DND-41 (cell line): ENCODE measurements around the gene IGFBP2.
A peak's percentile ranks its signal among the peaks of the same experiment; 100 is the strongest.

ENCODE experiments used
- ATAC-seq: fragments of 200-7000 bp; cut with Tn5 transposase; 3 replicates; pipeline ENCODE4 v1.9.1; 2021; ENCODE audit warnings: low read depth; ENCODE audit not compliant: insufficient read depth
- DNase-seq: peaks from one replicate; pipeline ENCODE4 v3.0.0-alpha.2; 2020
- H2AFZ ChIP-seq: 2 replicates; pipeline ENCODE4 v1.6.0; 2012; ENCODE audit warnings: low read depth, low read length
- H3K27ac ChIP-seq: 2 replicates; pipeline ENCODE4 v1.5.1; 2012; ENCODE audit warnings: low read length, inconsistent platforms
- H3K27me3 ChIP-seq: fragments of 200-600 bp; sonication (generic); 2 replicates; pipeline ENCODE4 v1.6.0; 2012; ENCODE audit warnings: low read length, mild to moderate bottlenecking, inconsistent platforms; ENCODE audit not compliant: insufficient read depth, poor library complexity
- H3K36me3 ChIP-seq: 2 replicates; pipeline ENCODE4 v1.5.1; 2012; ENCODE audit warnings: low read length, inconsistent platforms; ENCODE audit not compliant: insufficient read depth
- H3K4me1 ChIP-seq: 2 replicates; pipeline ENCODE4 v1.5.1; 2012; ENCODE audit warnings: mild to moderate bottlenecking, low read length; ENCODE audit not compliant: insufficient read depth
- H3K4me2 ChIP-seq: 2 replicates; pipeline ENCODE4 v1.6.0; 2012; ENCODE audit warnings: mild to moderate bottlenecking, moderate library complexity, low read length, inconsistent platforms; ENCODE audit not compliant: insufficient read depth
- H3K4me3 ChIP-seq, 2 experiments: fragments of 200-600 bp in 1 of 2; shearing (Covaris generic) in 1 of 2; 2 replicates each; pipeline ENCODE4 v1.5.1; 2012 to 2016; ENCODE audit warnings: inconsistent platforms in 2 of 2, low read length in 2 of 2, mild to moderate bottlenecking in 2 of 2, low read depth in 1 of 2, moderate library complexity in 1 of 2
- H3K79me2 ChIP-seq: 2 replicates; pipeline ENCODE4 v1.6.0; 2012; ENCODE audit warnings: low read length, inconsistent platforms; ENCODE audit not compliant: insufficient read depth
- H3K9ac ChIP-seq: 2 replicates; pipeline ENCODE4 v1.6.0; 2012; ENCODE audit warnings: low read depth, mild to moderate bottlenecking, inconsistent platforms, low read length, moderate library complexity
- H3K9me3 ChIP-seq: 2 replicates; pipeline ENCODE4 v1.5.1; 2012; ENCODE audit warnings: low read length, moderate library complexity, mild to moderate bottlenecking, inconsistent platforms; ENCODE audit not compliant: insufficient read depth, severe bottlenecking
- H4K20me1 ChIP-seq: 2 replicates; pipeline ENCODE4 v1.6.0; 2012; ENCODE audit warnings: low read length; ENCODE audit not compliant: insufficient read depth
- EZH2 ChIP-seq: IDR thresholded peaks from 3 replicates; pipeline ENCODE4 v1.6.1; 2012; ENCODE audit warnings: borderline replicate concordance, low read depth, mild to moderate bottlenecking, moderate library complexity, low read length, inconsistent platforms; ENCODE audit not compliant: severe bottlenecking
- TF ChIP-seq, protein P1 (sequence below): IDR thresholded peaks from 2 replicates; pipeline ENCODE4 v1.5.1; 2012; ENCODE audit warnings: borderline replicate concordance, low read length, moderate library complexity, mild to moderate bottlenecking; ENCODE audit not compliant: poor library complexity, severe bottlenecking; ENCODE audit errors: extremely low read depth

The IGFBP2 gene

DNA sequence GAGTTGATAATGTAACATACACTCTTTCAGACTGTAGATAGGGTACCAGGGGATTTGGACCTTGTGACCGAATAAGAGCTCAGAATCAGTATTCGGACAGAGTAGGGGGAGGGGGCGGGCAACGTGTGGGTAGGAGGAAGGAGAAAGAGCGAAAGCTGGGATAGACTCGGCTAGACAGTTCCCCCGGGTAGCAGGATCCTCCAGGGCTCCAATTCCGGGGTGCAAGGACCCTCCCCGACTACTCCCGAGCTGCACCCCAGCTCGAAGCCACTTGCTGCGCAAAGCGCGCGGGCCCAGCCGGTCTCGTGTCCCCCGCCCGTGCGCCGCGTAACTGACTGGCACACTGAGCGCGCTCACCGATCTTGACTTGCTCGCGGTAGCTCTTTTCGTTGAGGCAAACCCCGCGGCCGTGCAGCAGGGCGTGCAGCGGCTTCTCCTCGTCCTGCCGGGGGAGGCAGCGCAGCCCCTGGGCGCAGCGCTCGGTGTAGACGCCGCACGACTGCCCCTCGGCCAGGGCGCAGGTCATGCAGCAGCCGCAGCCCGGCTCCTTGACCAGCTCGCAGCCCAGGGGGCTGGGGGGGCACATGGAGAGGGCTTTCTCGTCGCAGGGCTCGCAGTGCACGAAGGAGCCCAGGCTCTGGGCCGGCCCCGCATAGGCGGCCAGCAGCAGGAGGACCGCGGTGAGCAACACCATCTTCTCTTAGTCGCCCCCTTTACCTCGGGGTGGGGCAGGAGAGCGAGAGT is 61.0 kb downstream of the IGFBP2 start:
- no peaks in the 10 kb centered on the region for H3K36me3 ChIP-seq
- DNase-seq (peak; percentile 59), ATAC-seq (peak; percentile 56)
- H3K9me3 ChIP-seq: no peaks in the 10 kb centered on the region
- H3K27ac ChIP-seq: no peak overlapping the region
- peaks cover 90% of the 10 kb centered on the region for H3K27me3 ChIP-seq
- H2AFZ ChIP-seq: peak overlapping the region; percentile 10
- peaks cover 4% of the 10 kb centered on the region; the same call in 1 of the 2 replicates for H4K20me1 ChIP-seq
- peaks cover 41% of the 10 kb centered on the region for H3K4me1 ChIP-seq
- peak overlapping the region in 1 of 2 experiments; percentile 54; a peak in 2 of 4 replicates for H3K4me3 ChIP-seq
- peak overlapping the region; percentile 83 for H3K4me2 ChIP-seq
- peak; percentile 96 for TF ChIP-seq EZH2
- TF ChIP-seq, protein P1, sequence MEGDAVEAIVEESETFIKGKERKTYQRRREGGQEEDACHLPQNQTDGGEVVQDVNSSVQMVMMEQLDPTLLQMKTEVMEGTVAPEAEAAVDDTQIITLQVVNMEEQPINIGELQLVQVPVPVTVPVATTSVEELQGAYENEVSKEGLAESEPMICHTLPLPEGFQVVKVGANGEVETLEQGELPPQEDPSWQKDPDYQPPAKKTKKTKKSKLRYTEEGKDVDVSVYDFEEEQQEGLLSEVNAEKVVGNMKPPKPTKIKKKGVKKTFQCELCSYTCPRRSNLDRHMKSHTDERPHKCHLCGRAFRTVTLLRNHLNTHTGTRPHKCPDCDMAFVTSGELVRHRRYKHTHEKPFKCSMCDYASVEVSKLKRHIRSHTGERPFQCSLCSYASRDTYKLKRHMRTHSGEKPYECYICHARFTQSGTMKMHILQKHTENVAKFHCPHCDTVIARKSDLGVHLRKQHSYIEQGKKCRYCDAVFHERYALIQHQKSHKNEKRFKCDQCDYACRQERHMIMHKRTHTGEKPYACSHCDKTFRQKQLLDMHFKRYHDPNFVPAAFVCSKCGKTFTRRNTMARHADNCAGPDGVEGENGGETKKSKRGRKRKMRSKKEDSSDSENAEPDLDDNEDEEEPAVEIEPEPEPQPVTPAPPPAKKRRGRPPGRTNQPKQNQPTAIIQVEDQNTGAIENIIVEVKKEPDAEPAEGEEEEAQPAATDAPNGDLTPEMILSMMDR: peak; percentile 23
- no peaks in the 10 kb centered on the region for H3K79me2 ChIP-seq
- H3K9ac ChIP-seq: peak overlapping the region; percentile 31; the same call in 1 of the 2 replicates

DNA sequence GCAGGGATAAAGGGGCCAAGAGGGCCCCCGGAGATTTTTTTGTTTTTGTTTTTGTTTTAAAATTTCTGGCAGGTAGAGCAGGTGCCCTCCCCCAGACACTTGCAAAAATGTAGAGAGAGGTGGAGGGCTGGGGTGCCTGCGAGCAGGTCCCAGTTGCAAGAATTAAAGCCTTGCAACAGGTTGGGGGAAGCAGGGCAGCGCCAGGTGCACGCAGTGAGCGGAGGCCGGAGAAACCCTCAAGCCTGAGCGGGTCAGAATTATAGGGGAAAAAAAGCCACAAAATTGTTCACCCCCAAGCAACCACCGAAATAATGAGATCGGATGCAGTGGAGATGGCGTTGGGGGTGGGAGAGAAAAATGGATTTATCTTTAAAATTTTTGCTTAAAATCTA is 61.6 kb downstream of the IGFBP2 start:
- Histone ChIP-seq H3K79me2 (no peaks in the 10 kb centered on the region), H3K9ac (no peak overlapping the region; the same call in 1 of the 2 replicates), H2AFZ (0 out of 2 replicates have a peak overlapping the region, but pooled peaks have one; percentile 10), H3K4me3 (peak overlapping the region in 1 of 2 experiments; percentile 54; a peak in 1 of 4 replicates), H3K27me3 (peaks cover 85% of the 10 kb centered on the region), H3K4me2 (peak overlapping the region; percentile 83), H3K36me3 (no peaks in the 10 kb centered on the region), H4K20me1 (peaks cover 4% of the 10 kb centered on the region; the same call in 1 of the 2 replicates), H3K4me1 (peaks cover 41% of the 10 kb centered on the region), H3K9me3 (no peaks in the 10 kb centered on the region), H3K27ac (no peak overlapping the region)
- TF ChIP-seq, protein P1: no peak
- no peak for TF ChIP-seq EZH2
- no peak for DNase-seq
- no peak for ATAC-seq

DNA sequence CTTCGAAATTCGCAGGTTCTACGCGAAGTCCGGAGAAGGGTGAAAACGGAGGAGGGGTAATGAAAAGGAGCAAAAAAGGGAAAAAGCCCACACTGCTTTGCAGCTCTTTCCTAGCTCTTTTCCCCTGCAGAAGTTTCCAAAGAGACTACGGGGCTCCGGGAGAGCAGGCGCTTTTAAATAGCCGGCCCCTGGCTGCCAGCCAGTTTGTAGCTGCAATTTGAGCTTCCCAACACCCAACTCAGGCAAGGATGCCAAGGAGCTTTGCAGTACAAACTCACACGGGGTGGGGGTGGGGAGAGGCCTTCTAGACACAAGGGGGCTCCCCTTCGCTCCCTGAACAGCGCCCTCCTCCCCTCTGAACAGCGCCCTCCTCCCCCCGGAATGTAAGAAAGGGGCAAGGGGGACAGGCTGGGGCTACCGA is 62.2 kb downstream of the IGFBP2 start, which contains the start of gene IGFBP5:
IGFBP5 (minus strand) TSS at position 149 of the 421 bp plus-strand sequence. CDS start 774 bp downstream, outside the sequence.
- Histone ChIP-seq H3K9me3 (no peaks in the 10 kb centered on the region), H3K9ac (peak within 1 kb of the TSS; percentile 31; the same call in 1 of the 2 replicates), H3K4me2 (peak within 1 kb of the TSS; percentile 83), H3K36me3 (no peaks in the 10 kb centered on the region), H3K4me3 (peak within 1 kb of the TSS in 1 of 2 experiments; percentile 54; a peak in 2 of 4 replicates), H3K27ac (no peak within 1 kb of the TSS), H3K79me2 (no peaks in the 10 kb centered on the region), H3K4me1 (peaks cover 41% of the 10 kb centered on the region), H3K27me3 (peaks cover 81% of the 10 kb centered on the region), H2AFZ (peak within 1 kb of the TSS; percentile 10), H4K20me1 (peaks cover 4% of the 10 kb centered on the region; the same call in 1 of the 2 replicates)
- no peak for DNase-seq
- no peak for TF ChIP-seq EZH2
- TF ChIP-seq, protein P1: no peak
- ATAC-seq: no peak
